ENCODE results near the gene PRKG1. TPM values are rescaled to one million over a fixed set of nuclear protein-coding genes. Genes with fewer than 3 reads are reported as not detected.

The PRKG1 gene
- total and polyA plus RNA-seq, 2 of the 4 experiments (the other 2 are of a cell fraction): 3.5 to 18.3 TPM

DNA sequence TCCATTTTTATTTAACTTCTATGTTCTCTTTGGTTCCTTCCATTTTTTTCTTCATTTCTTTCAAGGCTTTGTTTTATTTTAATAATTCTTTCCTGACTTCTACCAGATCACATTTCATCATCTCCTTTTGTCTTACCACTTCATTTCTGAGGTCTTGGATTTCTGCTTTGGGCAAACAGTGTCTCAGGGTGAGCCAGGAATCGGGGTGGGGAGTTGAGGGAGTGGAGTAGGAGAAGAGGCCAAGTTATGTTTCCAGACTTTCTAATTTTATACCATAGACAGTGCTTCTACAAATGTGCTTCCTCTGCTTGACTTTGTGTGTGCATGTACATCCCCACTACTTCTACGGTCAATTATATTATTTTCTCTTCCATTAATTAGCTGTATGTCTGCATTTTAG lies 112.1 kb downstream of the PRKG1 start:
- DNase-seq (no peak), ATAC-seq (ENCODE audit: low read depth) (no peak)
- in situ Hi-C loops (cut with MboI; ENCODE audit: low sequenced_read_pairs): no loop called here
- H3K14ac ChIP-seq (replicated peaks; ENCODE audit: low read depth, low read length): peak overlapping the region; percentile 83; the same call in 1 of the 2 replicates
- dilution Hi-C loops (cut with HindIII; ENCODE audit: low sequenced_read_pairs, unreplicated experiment): no loop called here
- no peak overlapping the region for H3K4me3 ChIP-seq (ENCODE audit: insufficient read depth, low read depth, low read length)
- H3K4me1 ChIP-seq (ENCODE audit: control insufficient read depth, insufficient read depth, low read length): 0 out of 2 replicates have a peak, but pooled peaks cover 2% of the 10 kb centered on the region
- no peak overlapping the region for H3K9ac ChIP-seq (ENCODE audit: low read depth, low read length)
- H3K27ac ChIP-seq (ENCODE audit: insufficient read depth, low read length): no peak overlapping the region
- no peak overlapping the region for H2AK9ac ChIP-seq (replicated peaks; ENCODE audit: low read depth, low read length, poor library complexity)
- peak overlapping the region; percentile 50; the same call in 1 of the 2 replicates for H2AK5ac ChIP-seq (ENCODE audit: low read depth, low read length)
- no peak overlapping the region for H3K4me2 ChIP-seq (ENCODE audit: low read depth, low read length)
- H2BK20ac ChIP-seq (ENCODE audit: low read depth, low read length): no peak overlapping the region
- H3K4ac ChIP-seq (ENCODE audit: low read depth, low read length): no peak overlapping the region
- H3K36me3 ChIP-seq (ENCODE audit: control insufficient read depth, insufficient read depth, low read length): no peaks in the 10 kb centered on the region
- no peak overlapping the region for H3K56ac ChIP-seq (ENCODE audit: extremely low read depth, insufficient read depth, low read length)
- H2BK120ac ChIP-seq (ENCODE audit: low read depth, low read length): no peak overlapping the region
- peaks cover 4 to 22% of the 10 kb centered on the region in 2 experiments; a peak in 3 of 4 replicates for H3K79me1 ChIP-seq (ENCODE audit: low read depth in 1 of 2, low read length in 2 of 2)
- no peaks in the 10 kb centered on the region for H3K27me3 ChIP-seq (ENCODE audit: control insufficient read depth, insufficient read depth, low read length)
- no CpG with 5 or more reads among the region's 2 CpGs for WGBS, 2 experiments (ENCODE audit: extremely low coverage in 2 of 2, insufficient read length in 1 of 2)
- H3K18ac ChIP-seq (ENCODE audit: low read depth, low read length): no peak overlapping the region; the same call in 1 of the 2 replicates
- CTCF ChIA-PET: no interaction called here
- H4K91ac ChIP-seq (ENCODE audit: insufficient read depth, low read depth, low read length): no peak overlapping the region
- BruUV-seq (replicated peaks): no TSS peak
- no peak overlapping the region for H2AFZ ChIP-seq (replicated peaks; ENCODE audit: low read length, poor library complexity)
- H4K20me1 ChIP-seq (ENCODE audit: insufficient read depth, low read length): no peaks in the 10 kb centered on the region; the same call in 1 of the 2 replicates
- H2BK15ac ChIP-seq (ENCODE audit: low read depth, low read length): no peak overlapping the region
- no peak for TF ChIP-seq MAZ (IDR thresholded peaks at IDR 0.05; ENCODE audit: borderline replicate concordance, low read depth, low read length)
- TF ChIP-seq MXI1 (IDR thresholded peaks at IDR 0.05; ENCODE audit: borderline replicate concordance, low read depth, low read length): no peak
- no peak for TF ChIP-seq RAD21 (IDR thresholded peaks at IDR 0.05; ENCODE audit: low read length)
- TF ChIP-seq RFX5 (IDR thresholded peaks at IDR 0.05; ENCODE audit: low read depth, low read length): no peak
- TF ChIP-seq, protein P1, sequence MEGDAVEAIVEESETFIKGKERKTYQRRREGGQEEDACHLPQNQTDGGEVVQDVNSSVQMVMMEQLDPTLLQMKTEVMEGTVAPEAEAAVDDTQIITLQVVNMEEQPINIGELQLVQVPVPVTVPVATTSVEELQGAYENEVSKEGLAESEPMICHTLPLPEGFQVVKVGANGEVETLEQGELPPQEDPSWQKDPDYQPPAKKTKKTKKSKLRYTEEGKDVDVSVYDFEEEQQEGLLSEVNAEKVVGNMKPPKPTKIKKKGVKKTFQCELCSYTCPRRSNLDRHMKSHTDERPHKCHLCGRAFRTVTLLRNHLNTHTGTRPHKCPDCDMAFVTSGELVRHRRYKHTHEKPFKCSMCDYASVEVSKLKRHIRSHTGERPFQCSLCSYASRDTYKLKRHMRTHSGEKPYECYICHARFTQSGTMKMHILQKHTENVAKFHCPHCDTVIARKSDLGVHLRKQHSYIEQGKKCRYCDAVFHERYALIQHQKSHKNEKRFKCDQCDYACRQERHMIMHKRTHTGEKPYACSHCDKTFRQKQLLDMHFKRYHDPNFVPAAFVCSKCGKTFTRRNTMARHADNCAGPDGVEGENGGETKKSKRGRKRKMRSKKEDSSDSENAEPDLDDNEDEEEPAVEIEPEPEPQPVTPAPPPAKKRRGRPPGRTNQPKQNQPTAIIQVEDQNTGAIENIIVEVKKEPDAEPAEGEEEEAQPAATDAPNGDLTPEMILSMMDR (conservative IDR thresholded peaks at IDR 0.05; ENCODE audit: low read depth, low read length): no peak
- no peak for TF ChIP-seq POLR2A (IDR thresholded peaks at IDR 0.05; ENCODE audit: low read depth, low read length)
- intact Hi-C loops (cut with micrococcal nuclease): no loop called here
- H3K23ac ChIP-seq (ENCODE audit: low read depth, low read length): peak overlapping the region; percentile 11; the same call in 1 of the 2 replicates
- H4K8ac ChIP-seq (ENCODE audit: low read depth in 2 of 2, low read length in 2 of 2): 0 out of 4 replicates have a peak overlapping the region, but pooled peaks of 1 of the 2 experiments have one; percentile 2
- H3K9me3 ChIP-seq (ENCODE audit: control insufficient read depth, insufficient read depth, low read length): no peaks in the 10 kb centered on the region
- no peak overlapping the region for H2BK5ac ChIP-seq (ENCODE audit: low read depth, low read length, poor library complexity, severe bottlenecking)
- no peak overlapping the region for H4K5ac ChIP-seq (ENCODE audit: low read depth, low read length)
- H3K9me1 ChIP-seq (ENCODE audit: insufficient read depth, low read length): peaks cover 3% of the 10 kb centered on the region; the same call in 1 of the 2 replicates
- POLR2A ChIA-PET (ENCODE audit: unreplicated experiment): no interaction called here
